Smooth muscle cell (in vitro differentiated cells): ENCODE data around the gene SMIM13. TPM values are rescaled to one million over a fixed set of nuclear protein-coding genes. Genes with fewer than 3 reads are reported as not detected.

Experiments
- DNase-seq: peaks from one replicate; lab custom pipeline; 2025; ENCODE audit not compliant: unreplicated experiment; lab: John Stamatoyannopoulos, UW
- H2AFZ ChIP-seq: fragments of 200-600 bp; sonication (generic); 2 replicates; pipeline ENCODE4 v1.6.0; 2016; ENCODE audit warnings: antibody characterized with exemption, low read depth, mild to moderate bottlenecking
- H3F3A ChIP-seq: fragments of 200-600 bp; sonication (generic); 2 replicates; pipeline ENCODE4 v1.6.0; 2017; ENCODE audit warnings: antibody characterized with exemption, low read depth
- H3K27ac ChIP-seq: fragments of 200-600 bp; sonication (generic); 2 replicates; pipeline ENCODE4 v1.5.1; 2016; ENCODE audit warnings: low read depth, mild to moderate bottlenecking
- H3K27me3 ChIP-seq: fragments of 200-600 bp; sonication (generic); 2 replicates; pipeline ENCODE4 v1.6.1; 2016; ENCODE audit warnings: low read depth, mild to moderate bottlenecking
- H3K36me3 ChIP-seq: fragments of 200-600 bp; sonication (generic); 2 replicates; pipeline ENCODE4 v1.5.1; 2016; ENCODE audit warnings: low read depth
- H3K4me1 ChIP-seq: fragments of 200-600 bp; sonication (generic); 2 replicates; pipeline ENCODE4 v1.5.1; 2016; ENCODE audit warnings: low read depth
- H3K4me2 ChIP-seq: fragments of 200-600 bp; sonication (generic); 2 replicates; pipeline ENCODE4 v1.6.0; 2016; ENCODE audit warnings: mild to moderate bottlenecking
- H3K4me3 ChIP-seq: fragments of 200-600 bp; sonication (generic); 2 replicates; pipeline ENCODE4 v1.5.1; 2016; ENCODE audit warnings: mild to moderate bottlenecking
- H3K79me2 ChIP-seq: fragments of 200-600 bp; sonication (generic); 2 replicates; pipeline ENCODE4 v1.6.0; 2016; ENCODE audit warnings: low read depth, mild to moderate bottlenecking
- H3K9ac ChIP-seq: fragments of 200-600 bp; sonication (generic); 2 replicates; pipeline ENCODE4 v1.6.0; 2016; ENCODE audit warnings: low read depth
- H3K9me3 ChIP-seq: fragments of 200-600 bp; sonication (generic); replicated peaks from 2 replicates; pipeline ENCODE4 v1.5.1; 2016; ENCODE audit warnings: low read depth
- H4K20me1 ChIP-seq: fragments of 200-600 bp; sonication (generic); 2 replicates; pipeline ENCODE4 v1.6.0; 2016; ENCODE audit warnings: low read depth
- CTCF ChIP-seq: fragments of 200-600 bp; sonication (generic); IDR thresholded peaks from 2 replicates; pipeline ENCODE4 v1.5.1; 2017; ENCODE audit warnings: borderline replicate concordance, mild to moderate bottlenecking, antibody characterized with exemption; ENCODE audit not compliant: insufficient read depth, poor library complexity, severe bottlenecking
- WGBS: methylation state at CpG from one replicate; pipeline ENCODE4 v1.1.7; 2016; ENCODE audit warnings: low lambda C conversion rate; 5-methylcytosine and 5-hydroxymethylcytosine counted together
- polyA plus RNA-seq: library from polyadenylated mRNA; unstranded; fragments of >200 nt; fragmentation: Nextera tagmentation; extraction: Ambion mirVana; gene quantifications from 2 replicates; pipeline ENCODE4 v1.2.1, GENCODE V29; 2016
- total RNA-seq: library from RNA; depleted of rRNA; stranded (reverse); fragments of >200 nt; gene quantifications from 2 replicates; pipeline ENCODE4 v1.2.3, GENCODE V29; 2014

SMIM13 gene
- total and polyA plus RNA-seq, 2 experiments from 2014 or later = 9.8 to 17.7 TPM

GRCh38 chr6:11142296-11143027 is 48.8 kb downstream of the SMIM13 start:
- no peak for DNase-seq
- Histone ChIP-seq H3K9ac (no peak overlapping the region), H3K9me3 (no peaks in the 10 kb centered on the region), H4K20me1 (no peaks in the 10 kb centered on the region), H3K36me3 (no peaks in the 10 kb centered on the region), H3K79me2 (no peaks in the 10 kb centered on the region), H2AFZ (no peak overlapping the region), H3K27ac (no peak overlapping the region), H3K4me2 (no peak overlapping the region), H3K4me1 (peaks cover 4% of the 10 kb centered on the region), H3K27me3 (no peaks in the 10 kb centered on the region), H3F3A (peaks cover 12% of the 10 kb centered on the region), H3K4me3 (no peak overlapping the region)
- WGBS = 98% methylated on average over 8 of the region's 8 CpGs
- no peak for TF ChIP-seq CTCF

GRCh38 chr6:11143394-11144371 is 50.0 kb downstream of the SMIM13 start:
- peak overlapping the region; percentile 98 for H3K27ac ChIP-seq
- peak overlapping the region; percentile 82 for H3K9ac ChIP-seq
- peaks cover 4% of the 10 kb centered on the region for H3K4me1 ChIP-seq
- no peak for TF ChIP-seq CTCF
- DNase-seq = peak; percentile 12
- H2AFZ ChIP-seq = peak overlapping the region; percentile 81
- H3K27me3 ChIP-seq = no peaks in the 10 kb centered on the region
- H3K9me3 ChIP-seq = no peaks in the 10 kb centered on the region
- H3K4me3 ChIP-seq = no peak overlapping the region
- peak overlapping the region; percentile 77 for H3K4me2 ChIP-seq
- H3K79me2 ChIP-seq = no peaks in the 10 kb centered on the region
- no peaks in the 10 kb centered on the region for H4K20me1 ChIP-seq
- peaks cover 12% of the 10 kb centered on the region for H3F3A ChIP-seq
- no peaks in the 10 kb centered on the region for H3K36me3 ChIP-seq
- 24% methylated on average over 10 of the region's 10 CpGs for WGBS

GRCh38 chr6:11144393-11144851 is 50.8 kb downstream of the SMIM13 start:
- Histone ChIP-seq H3K27me3 (no peaks in the 10 kb centered on the region), H3K27ac (peak overlapping the region; percentile 98), H3F3A (peaks cover 12% of the 10 kb centered on the region), H3K4me3 (no peak overlapping the region), H4K20me1 (no peaks in the 10 kb centered on the region), H3K36me3 (no peaks in the 10 kb centered on the region), H2AFZ (no peak overlapping the region), H3K4me2 (peak overlapping the region; percentile 77), H3K79me2 (no peaks in the 10 kb centered on the region), H3K9ac (peak overlapping the region; percentile 82), H3K4me1 (peaks cover 4% of the 10 kb centered on the region), H3K9me3 (no peaks in the 10 kb centered on the region)
- TF ChIP-seq CTCF = peak; percentile 95
- DNase-seq = no peak
- WGBS = 25% methylated on average over 6 of the region's 6 CpGs
